Activated effector memory CD4-positive, alpha-beta T cell treated with anti-CD3 and anti-CD28 coated beads, Interleukin-2, amount 50 U/mL, for 16 hours (primary cell): ENCODE results near the gene TANC2.

Experiments used
- DNase-seq: peaks from one replicate; pipeline ENCODE4 v3.0.0-alpha.2; 2020

Gene TANC2

DNA sequence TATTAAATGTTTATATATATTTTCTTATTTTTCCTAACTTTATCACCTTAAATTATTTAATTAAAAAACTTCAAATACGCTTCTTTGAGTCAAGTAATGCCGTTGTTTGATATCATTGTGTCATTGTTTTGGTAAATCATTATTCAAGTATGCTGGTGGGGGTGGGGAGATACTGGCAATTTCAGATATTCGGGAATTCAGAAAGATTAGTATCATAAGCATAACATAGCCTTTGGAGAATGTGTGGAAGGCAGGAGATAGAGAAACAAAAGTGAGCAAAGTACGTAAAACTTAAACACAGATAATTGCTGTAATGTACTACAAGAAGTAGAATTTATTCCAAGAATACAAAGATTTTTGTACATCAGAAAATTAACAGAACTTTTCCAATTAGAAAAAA, 49.8 kb downstream of the TANC2 start:
- no peak for DNase-seq
